Measurements from ENCODE around the gene ZFYVE28. TPM values are rescaled to one million over a fixed set of nuclear protein-coding genes. Genes with fewer than 3 reads are reported as not detected.
"Not testable (repeated sequence)": the region's sequence is repeated elsewhere in the genome, so short reads cannot be mapped to it uniquely, and the experiment has no call there.

ZFYVE28 gene
- total RNA-seq, 3 donors from 2014 or later, result 12.3 to 14.1 (median 13.9) TPM

DNA sequence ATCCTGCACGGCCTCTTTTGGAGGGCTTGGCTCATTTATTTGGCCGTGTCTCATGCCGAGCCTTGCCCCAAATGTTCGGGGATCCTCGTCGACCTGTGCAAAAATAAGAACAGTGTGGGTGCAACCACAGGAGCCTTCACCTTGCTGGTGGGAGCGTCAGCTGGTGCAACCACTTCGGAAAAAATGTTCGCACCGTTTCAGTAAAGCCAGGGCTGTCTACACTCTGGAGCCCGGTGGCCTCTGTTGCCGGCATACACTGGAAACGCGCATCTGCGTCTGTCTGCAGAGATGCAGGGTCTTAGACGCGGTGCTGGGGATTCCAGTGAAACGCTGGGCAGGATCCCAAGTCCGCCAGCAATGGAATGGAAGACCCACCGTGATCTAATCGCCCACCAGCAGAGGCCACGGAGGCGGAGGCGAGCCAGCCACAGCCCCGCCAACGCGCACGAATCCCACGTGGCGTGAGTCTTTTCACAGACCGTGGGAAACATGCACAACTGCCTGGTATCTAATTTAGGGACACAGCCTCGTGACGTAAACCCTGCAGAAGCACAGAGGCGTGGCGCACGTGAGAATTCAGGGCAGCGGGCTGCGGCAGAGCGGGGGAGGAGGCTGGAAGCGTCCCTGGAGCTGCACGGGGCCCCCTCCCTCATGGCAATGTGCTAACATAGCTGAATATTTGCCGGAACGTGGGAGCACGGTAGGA, 142.7 kb downstream of the ZFYVE28 start:
- H3K36me3 ChIP-seq, result no peaks in the 10 kb centered on the region
- H3K27me3 ChIP-seq, result no peaks in the 10 kb centered on the region
- intact Hi-C loops (cut with DNase I; ENCODE audit: low total_unique reads), result no loop called here
- H3K27ac ChIP-seq, result no peak overlapping the region
- TF ChIP-seq POLR2A (IDR thresholded peaks at IDR 0.05), result no peak
- no peak for TF ChIP-seq POLR2AphosphoS5 (IDR thresholded peaks at IDR 0.05)
- no peak for TF ChIP-seq CTCF (IDR thresholded peaks at IDR 0.05)
- H3K4me3 ChIP-seq, result no peak overlapping the region
- no peaks in the 10 kb centered on the region for H3K9me3 ChIP-seq
- H3K4me1 ChIP-seq, result no peaks in the 10 kb centered on the region
- no peak for DNase-seq (ENCODE audit: low spot score in 2 of 2)

GRCh38 chr4:2275044-2275397, 143.4 kb downstream of the ZFYVE28 start:
- H3K4me1 ChIP-seq; H3K27me3 ChIP-seq; DNase-seq (ENCODE audit: low spot score in 2 of 2); intact Hi-C loops (cut with DNase I; ENCODE audit: low total_unique reads); H3K9me3 ChIP-seq; H3K4me3 ChIP-seq; H3K27ac ChIP-seq; H3K36me3 ChIP-seq: not testable (repeated sequence)

DNA sequence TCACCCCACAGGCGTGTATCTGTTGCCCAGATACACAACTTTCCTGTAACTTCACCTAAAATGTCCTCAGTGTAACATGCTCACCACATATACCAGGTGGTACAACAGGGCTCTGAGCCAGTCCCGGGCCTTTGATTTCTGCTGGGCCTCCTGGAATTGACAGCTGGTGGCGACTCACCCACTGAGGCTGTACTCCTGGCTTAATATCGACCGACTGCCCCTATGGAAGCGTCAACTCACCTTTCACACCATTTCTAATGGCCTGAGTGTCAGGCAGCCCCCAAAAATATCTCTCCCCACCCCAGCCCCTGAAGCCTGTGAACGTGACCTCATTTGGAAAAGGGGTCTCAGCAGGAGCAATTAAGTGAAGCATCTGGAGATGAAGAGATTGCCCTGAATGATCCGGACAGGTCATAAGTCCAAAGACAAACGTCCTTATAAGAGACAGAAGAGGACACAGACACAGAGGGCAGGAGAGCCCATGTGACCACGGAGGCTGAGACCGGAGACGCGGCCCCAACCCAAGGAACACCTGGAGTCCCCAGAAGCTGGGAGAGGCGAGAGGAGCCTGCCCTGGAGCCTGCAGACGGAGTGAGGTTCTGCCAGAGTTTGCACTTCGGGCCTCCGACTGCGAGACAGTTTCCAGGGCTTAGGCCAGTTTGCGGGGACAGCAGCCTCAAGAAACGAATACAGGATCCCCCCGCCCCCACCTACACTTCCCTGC, 144.0 kb downstream of the ZFYVE28 start:
- no peaks in the 10 kb centered on the region for H3K36me3 ChIP-seq
- TF ChIP-seq POLR2A (IDR thresholded peaks at IDR 0.05) (no peak), POLR2AphosphoS5 (IDR thresholded peaks at IDR 0.05) (no peak)
- intact Hi-C loops (cut with DNase I; ENCODE audit: low total_unique reads), result no loop called here
- H3K9me3 ChIP-seq, result no peaks in the 10 kb centered on the region
- H3K27ac ChIP-seq, result no peak overlapping the region
- no peak for DNase-seq (ENCODE audit: low spot score in 2 of 2)
- no peaks in the 10 kb centered on the region for H3K27me3 ChIP-seq
- H3K4me1 ChIP-seq, result no peaks in the 10 kb centered on the region
- H3K4me3 ChIP-seq, result no peak overlapping the region

DNA sequence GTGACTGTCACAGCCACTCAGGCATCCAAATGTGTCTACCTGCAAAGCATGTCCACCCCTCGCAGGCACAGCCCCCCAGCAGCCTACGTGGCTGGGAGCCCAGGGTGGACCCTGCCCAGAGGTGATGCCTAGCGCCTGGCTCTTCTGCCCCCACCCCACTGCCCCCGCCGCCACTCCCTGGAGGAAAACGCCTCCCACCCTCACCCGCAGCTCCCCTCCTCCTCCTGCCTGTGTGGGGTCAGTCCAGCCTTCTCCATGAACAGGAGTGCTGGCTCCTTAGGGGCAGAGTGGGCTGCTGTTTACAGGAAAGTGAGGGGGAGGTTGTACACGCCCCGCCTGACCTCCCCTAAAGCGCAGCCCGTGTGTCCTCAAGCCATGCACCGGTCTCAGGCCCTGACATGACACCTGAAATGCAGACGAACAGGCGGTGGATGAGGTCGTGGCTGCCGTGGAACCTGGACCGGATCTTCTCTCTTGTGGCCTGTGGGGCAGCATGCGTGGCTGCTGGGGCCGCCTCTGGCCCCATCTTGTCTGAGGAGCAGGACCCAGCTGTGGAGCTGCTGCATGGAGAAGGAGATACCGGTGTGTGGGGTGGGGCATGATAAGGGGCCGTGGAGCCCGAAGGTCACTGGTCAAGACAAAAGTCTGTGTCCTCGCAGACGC, 144.7 kb downstream of the ZFYVE28 start:
- no peak overlapping the region for H3K27ac ChIP-seq
- no peak overlapping the region for H3K4me3 ChIP-seq
- intact Hi-C loops (cut with DNase I; ENCODE audit: low total_unique reads), result no loop called here
- H3K4me1 ChIP-seq, result no peaks in the 10 kb centered on the region
- DNase-seq (ENCODE audit: low spot score in 2 of 2), result no peak
- no peaks in the 10 kb centered on the region for H3K36me3 ChIP-seq
- TF ChIP-seq POLR2A (IDR thresholded peaks at IDR 0.05), result no peak
- TF ChIP-seq CTCF (IDR thresholded peaks at IDR 0.05), result no peak
- no peak for TF ChIP-seq POLR2AphosphoS5 (IDR thresholded peaks at IDR 0.05)
- no peaks in the 10 kb centered on the region for H3K9me3 ChIP-seq
- no peaks in the 10 kb centered on the region for H3K27me3 ChIP-seq

DNA sequence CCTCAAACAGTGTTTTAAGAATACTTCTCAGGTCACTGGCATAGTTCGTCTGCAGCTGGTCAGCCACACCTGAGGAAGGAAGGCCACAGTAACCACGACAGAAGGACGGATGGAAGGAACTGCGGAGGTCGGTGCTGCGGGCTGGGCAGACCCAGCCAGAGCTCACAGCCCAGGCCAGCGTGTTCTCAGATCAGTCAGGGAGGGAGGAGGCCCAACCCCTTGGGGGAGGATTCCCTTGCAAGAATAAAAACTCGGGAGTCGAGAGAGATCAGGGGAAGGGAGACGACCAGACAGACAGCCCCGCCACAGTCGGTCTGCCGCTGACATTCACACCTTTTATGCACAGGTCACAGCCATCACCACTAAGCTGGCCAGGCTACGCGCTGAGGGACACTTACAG, 145.2 kb downstream of the ZFYVE28 start:
- Histone ChIP-seq H3K27me3 (no peaks in the 10 kb centered on the region), H3K36me3 (no peaks in the 10 kb centered on the region), H3K9me3 (no peaks in the 10 kb centered on the region), H3K4me1 (no peaks in the 10 kb centered on the region), H3K4me3 (no peak overlapping the region), H3K27ac (no peak overlapping the region)
- TF ChIP-seq POLR2A (IDR thresholded peaks at IDR 0.05) (no peak), CTCF (IDR thresholded peaks at IDR 0.05) (no peak), POLR2AphosphoS5 (IDR thresholded peaks at IDR 0.05) (no peak)
- DNase-seq (ENCODE audit: low spot score in 2 of 2), result no peak
- intact Hi-C loops (cut with DNase I; ENCODE audit: low total_unique reads), result no loop called here

- TF ChIP-seq POLR2A (IDR thresholded peaks at IDR 0.05) (no peak), POLR2AphosphoS5 (IDR thresholded peaks at IDR 0.05) (no peak)
- DNase-seq (ENCODE audit: low spot score in 2 of 2), result no peak
- no peaks in the 10 kb centered on the region for H3K9me3 ChIP-seq
- no peaks in the 10 kb centered on the region for H3K27me3 ChIP-seq
- no peak overlapping the region for H3K4me3 ChIP-seq
- no peaks in the 10 kb centered on the region for H3K4me1 ChIP-seq
- no peak overlapping the region for H3K27ac ChIP-seq
- no peaks in the 10 kb centered on the region for H3K36me3 ChIP-seq
- intact Hi-C loops (cut with DNase I; ENCODE audit: low total_unique reads), result no loop called here
These were observed 145.7 kb downstream of the ZFYVE28 start for GRCh38 chr4:2272828-2273120.
